Activated CD8-positive, alpha-beta memory T cell treated with anti-CD3 and anti-CD28 coated beads for 4 hours (primary cell): ENCODE measurements around the gene TMEM130.
"Not testable (repeated sequence)": the region's sequence is repeated elsewhere in the genome, so short reads cannot be mapped to it uniquely, and the experiment has no call there.

Experiments
- DNase-seq, 2 donors: peaks; one replicate each; pipeline ENCODE4 v3.0.0-alpha.2; 2020; ENCODE audit warnings: low read depth in 2 of 2

TMEM130 gene

DNA sequence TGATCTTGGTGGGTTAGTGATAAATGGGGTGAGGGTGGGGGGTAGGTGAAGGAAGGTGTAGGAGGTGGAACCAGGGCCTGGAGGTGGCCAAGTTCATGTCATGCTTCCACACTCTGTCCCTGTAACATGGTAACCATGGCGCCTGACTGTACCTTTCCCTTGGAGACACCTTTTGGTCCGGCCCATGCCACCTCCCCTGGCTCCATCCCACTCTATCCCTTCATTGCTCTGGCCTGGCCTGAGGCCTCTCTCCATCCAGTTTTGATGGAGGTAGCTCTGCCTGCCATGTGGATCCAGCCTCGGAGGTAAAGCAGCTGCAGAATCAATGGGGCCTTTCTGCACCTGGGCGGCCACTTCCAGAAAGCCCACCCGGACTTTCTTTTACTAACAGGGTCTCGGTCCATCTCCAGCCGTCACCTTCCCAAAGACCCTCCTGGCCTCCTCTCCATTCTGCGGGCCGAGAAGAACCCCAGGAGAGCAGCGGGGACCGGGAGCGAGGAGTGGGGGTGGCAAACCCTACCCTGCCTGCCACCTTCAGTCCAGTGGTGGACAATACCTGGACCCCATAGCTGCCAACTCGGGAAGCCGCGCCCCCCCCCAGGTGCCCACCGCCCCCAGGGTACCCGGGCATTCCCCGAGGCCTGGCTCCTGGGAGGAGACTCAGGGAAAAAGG, 8.0 kb upstream of the TMEM130 start:
- DNase-seq, result no peak

DNA sequence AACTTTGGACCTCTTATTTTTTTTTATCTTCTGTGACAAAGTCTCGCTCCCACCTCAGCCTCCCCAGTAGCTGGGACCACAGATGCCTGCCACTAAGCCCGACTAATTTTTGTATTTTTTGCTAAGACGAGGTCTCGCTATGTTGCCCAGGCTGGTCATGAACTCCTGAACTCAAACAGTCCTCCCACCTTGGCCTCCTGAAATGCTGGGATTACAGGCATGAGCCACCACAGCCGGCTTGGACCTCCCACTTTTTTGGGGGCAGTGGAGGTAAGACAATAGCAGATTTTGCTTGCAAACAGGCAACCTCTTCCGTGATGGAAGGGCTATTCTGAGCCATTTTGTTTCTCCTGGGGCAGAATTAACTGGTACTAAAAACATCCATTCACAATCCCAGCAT, 7.3 kb upstream of the TMEM130 start:
- DNase-seq, result no peak

- no peak for DNase-seq
Observed at GRCh38 chr7:98875501-98875900, 5.7 kb upstream of the TMEM130 start.

DNA sequence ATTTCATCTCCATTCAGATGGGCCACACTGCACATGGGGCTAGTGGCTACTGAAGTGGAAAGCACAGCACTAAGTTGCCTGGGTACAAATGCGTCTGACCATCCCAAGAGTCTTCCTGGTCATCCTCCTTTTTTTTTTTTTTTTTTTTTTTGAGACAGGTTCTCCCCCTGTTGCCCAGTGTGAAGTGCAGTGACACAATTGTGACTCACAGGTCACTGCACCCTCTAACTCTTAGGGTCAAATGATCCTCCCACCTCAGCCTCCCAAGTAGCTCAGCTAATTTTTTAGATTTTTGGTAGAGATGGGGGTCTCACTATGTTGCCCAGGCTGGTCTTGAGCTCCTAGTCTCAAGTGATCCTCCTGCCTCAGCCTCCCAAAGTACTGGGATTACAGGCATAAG, 5.1 kb upstream of the TMEM130 start:
- no peak for DNase-seq

GRCh38 chr7:98873610-98874009, 3.8 kb upstream of the TMEM130 start:
- DNase-seq, result not testable (repeated sequence)

GRCh38 chr7:98872328-98872924, 2.6 kb upstream of the TMEM130 start:
- DNase-seq, result no peak

- no peak for DNase-seq
Observed at GRCh38 chr7:98870807-98871491, 1.1 kb upstream of the TMEM130 start.

- DNase-seq, result peak; percentile 46 to 60
Observed at GRCh38 chr7:98870121-98870651, 372 bp upstream of the TMEM130 start.

DNA sequence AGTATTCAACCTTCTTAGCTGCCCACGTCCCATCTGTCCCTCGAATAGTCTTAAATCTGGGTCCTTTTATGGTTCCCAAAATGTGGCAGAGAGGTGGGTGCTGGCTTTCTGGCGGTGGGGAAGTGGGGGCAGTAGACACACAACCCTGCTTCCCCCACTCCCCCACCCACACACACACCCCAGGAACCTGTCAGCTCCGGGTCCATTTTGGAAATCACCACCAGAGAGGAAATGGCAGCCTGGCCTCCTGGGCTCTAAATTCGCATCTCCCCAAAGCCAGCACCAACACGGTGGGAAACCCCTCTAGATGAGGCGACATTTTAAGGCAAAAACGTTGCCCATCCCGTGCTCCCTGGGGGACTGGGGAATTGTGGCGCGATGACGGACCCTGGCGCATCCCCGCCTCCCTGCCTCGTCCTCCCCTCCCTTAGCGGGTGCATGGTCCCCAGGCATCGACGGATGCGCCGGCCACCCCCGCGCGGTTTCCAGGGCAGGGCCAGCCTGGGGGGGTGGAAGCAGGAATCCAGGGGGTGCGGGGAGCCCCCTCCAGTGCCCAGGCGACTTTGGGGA, 702 bp downstream of the TMEM130 start:
- DNase-seq, result no peak

- DNase-seq, result no peak
Observed at GRCh38 chr7:98868450-98868849, 1.4 kb downstream of the TMEM130 start.

- DNase-seq, result no peak
Observed at GRCh38 chr7:98866765-98867164, 3.0 kb downstream of the TMEM130 start.

DNA sequence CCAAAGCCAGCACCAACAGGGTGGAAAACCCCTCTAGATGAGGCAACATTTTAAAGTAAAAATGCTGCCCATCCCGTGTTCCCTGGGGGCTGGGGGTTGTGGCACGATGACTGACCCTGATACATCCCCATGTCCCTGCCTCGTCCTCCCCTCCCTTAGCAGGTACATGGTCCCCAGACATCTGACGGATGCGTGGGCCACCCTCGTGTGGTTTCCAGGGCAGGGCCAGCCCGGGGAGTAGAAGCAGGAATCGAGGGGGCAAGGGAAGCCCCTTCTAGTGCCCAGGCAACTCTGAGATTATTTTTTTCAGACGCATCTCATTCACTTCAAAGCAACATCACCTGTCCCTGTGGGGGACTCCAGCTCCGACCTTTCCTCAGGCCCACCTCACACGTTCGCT, 3.5 kb downstream of the TMEM130 start:
- DNase-seq, result no peak

DNA sequence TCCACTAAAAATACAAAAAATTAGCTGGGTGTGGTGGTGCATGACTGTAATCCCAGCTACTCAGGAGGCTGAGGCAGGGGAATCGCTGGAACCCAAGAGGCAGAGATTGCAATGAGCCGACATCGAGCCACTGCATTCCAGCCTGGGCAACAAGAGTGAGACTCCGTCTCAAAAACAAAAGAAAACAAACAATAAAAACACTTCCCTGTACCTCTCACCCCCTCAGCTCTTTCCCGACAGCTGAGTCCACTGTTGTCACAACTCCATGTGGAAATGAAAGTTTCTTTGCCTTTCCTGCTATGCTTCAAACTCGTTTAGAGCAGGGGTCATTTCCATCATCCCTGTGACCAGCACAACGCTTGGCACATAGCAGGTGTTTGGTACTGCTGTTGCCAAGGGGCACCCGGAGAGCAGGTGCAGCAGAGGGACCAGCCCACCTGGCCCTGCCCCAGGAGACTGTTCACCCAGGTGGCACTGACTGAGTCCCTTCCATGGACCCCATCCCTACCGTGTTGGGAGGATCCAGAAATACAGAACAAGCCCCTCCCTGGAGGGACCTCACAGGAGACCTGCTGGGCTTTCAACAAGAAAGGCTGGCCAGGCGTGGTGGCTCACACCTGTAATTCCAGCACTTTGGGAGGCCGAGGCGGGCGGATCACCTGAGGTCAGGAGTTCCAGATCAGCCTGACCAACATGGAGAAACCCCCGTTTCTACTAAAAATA, 4.9 kb downstream of the TMEM130 start:
- DNase-seq, result no peak

GRCh38 chr7:98863601-98864000, 6.2 kb downstream of the TMEM130 start:
- DNase-seq, result no peak

DNA sequence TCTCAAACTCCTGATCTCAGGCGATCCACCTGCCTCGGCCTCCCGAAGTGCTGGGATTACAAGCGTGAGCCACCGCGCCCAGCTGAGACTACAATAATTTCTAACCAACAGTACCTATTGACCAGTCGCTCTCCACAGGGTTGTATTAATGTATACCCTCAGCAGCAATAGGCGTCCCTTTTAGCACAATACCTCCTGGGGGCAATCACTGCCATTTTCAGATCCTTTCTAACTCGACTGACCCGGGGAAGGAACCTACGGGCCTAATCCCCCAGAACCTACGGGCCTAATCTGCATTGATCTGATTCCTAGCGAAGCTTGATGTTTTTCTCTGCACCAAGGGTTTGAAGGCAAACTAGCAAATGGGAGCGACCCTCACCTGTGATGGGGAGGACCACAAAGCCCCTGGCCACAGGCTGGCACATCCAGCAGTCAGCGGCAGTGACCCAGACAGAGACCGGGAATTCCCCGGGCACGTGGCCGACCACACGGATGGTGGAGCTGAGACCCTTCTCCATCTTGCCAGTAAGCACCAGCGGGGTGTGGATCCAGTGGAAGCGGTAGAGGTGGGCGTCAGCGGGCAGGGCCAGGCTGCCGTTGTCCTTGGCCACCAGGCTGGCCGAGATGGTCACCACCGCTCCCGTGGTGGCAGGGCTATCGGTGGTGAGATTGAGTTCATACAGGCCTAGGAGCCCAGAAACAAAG, 6.9 kb downstream of the TMEM130 start:
- DNase-seq, result no peak

DNA sequence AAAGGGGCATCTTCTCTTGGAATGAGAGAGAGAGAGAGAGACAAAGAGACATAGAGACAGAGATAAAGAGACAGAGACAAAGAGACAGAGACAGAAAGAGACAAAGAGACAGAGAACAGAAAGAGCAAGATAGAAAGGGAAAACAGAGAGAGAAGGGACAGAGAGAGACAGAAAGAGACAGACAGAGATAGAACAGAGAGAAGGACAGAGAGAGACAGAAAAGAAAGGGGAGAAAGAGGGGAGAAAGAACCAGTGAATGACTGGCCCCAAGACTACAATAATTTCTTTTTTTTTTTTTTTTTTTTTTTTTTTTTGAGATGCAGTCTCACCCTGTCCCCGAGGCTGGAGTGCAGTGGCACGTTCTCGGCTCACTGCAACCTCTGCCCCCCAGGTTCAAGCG, 7.6 kb downstream of the TMEM130 start:
- no peak for DNase-seq

DNA sequence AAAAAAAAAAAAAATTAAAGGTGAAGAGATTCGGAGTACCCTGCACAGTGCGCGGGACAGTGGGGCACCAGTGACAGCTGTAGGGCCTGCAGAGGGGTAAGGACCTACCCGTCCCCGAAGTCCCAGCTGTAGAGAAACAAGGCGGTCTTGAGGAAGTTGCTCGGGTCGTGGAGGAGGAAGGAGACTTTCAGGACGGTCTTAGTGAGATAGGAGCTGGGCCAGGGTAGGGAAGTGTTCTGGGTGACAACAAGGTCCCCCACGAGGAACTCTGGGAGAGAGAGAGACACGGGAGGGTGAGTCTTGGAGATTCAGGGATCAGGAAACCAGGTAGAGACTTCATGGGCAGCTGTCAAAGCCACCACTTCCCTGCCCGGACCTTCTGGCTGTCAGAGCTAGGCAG, 9.7 kb downstream of the TMEM130 start:
- no peak for DNase-seq

GRCh38 chr7:98855610-98856422, 14.0 kb downstream of the TMEM130 start:
- no peak for DNase-seq

DNA sequence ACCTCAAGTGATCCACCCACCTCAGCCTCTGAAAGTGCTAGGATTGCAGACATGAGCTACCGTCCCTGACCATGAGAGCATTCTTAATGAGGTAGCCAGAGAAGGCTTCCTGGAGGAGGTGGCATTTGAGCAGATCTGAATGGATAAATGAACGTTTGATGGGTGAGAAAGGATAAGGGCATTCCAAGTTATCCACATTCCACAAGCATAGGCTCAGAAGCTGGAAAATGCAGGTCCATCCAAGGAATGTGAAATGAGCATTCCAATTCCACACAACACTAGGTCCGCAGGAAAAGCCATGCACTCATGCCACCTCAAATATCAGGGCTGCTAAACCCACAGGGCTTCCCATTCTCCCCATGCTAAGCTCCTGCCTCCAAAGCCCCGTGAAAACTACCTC, 17.0 kb downstream of the TMEM130 start:
- DNase-seq, result no peak

DNA sequence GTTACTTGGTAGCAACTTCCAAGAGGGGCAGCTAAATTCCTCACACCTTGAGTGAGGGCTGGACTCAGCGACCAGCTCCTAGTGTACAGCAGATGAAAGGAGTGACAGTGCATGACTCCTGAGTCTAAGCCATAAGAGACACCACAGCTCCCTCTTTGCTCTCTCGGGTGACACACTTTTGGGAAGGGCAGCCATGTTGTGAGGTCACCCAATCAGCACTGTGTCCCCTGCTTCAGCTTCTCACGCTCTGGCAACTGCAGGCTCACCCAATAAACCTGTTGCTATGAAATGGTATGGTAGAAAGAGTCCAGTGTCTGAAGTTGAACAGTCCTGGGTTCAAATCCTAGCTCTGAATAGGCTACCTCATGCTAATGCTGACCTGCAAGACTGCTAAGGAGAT, 20.9 kb downstream of the TMEM130 start:
- DNase-seq, result no peak
